Measurements from ENCODE around the gene TNS3. TPM values are rescaled to one million over a fixed set of nuclear protein-coding genes. Genes with fewer than 3 reads are reported as not detected.

Gene TNS3
- total and polyA plus RNA-seq, 2 donors (not counting 3 experiments of a cell fraction or from before 2014, with no cell fraction given) = 10.4 to 45.1 TPM

DNA sequence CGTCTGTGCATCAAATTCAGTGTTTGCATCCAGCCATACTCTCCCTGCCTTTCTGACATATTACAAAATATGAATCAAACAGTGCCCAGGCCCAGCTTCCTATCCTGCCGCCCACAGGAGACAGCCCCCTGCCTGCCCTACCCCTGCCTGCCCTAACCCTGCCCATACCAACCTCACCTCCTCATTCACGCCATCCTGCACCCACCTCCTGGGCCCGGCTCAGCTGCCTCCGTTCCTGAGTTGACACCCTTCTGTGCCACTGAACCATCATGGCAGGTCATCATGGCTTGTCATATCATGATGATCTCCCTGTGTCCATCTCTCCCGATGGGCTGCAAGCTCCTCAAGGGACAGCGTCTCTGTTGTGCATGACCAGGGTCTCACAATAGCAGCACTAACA, 72.3 kb downstream of the TNS3 start:
- TF ChIP-seq, protein P1, sequence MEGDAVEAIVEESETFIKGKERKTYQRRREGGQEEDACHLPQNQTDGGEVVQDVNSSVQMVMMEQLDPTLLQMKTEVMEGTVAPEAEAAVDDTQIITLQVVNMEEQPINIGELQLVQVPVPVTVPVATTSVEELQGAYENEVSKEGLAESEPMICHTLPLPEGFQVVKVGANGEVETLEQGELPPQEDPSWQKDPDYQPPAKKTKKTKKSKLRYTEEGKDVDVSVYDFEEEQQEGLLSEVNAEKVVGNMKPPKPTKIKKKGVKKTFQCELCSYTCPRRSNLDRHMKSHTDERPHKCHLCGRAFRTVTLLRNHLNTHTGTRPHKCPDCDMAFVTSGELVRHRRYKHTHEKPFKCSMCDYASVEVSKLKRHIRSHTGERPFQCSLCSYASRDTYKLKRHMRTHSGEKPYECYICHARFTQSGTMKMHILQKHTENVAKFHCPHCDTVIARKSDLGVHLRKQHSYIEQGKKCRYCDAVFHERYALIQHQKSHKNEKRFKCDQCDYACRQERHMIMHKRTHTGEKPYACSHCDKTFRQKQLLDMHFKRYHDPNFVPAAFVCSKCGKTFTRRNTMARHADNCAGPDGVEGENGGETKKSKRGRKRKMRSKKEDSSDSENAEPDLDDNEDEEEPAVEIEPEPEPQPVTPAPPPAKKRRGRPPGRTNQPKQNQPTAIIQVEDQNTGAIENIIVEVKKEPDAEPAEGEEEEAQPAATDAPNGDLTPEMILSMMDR (IDR thresholded peaks at IDR 0.05; ENCODE audit: extremely low read depth in 1 of 2, insufficient read depth in 1 of 2, low read depth in 1 of 2, low read length in 2 of 2) = no peak
- no peak for TF ChIP-seq FOS (IDR thresholded peaks at IDR 0.05; ENCODE audit: borderline replicate concordance, insufficient read depth, low read length)
- no peak for TF ChIP-seq MYC (IDR thresholded peaks at IDR 0.05; ENCODE audit: low read depth, low read length)
- no peak for TF ChIP-seq POLR2AphosphoS5 (IDR thresholded peaks at IDR 0.05; ENCODE audit: insufficient read depth, low read depth, low read length)
- TF ChIP-seq, protein P2, sequence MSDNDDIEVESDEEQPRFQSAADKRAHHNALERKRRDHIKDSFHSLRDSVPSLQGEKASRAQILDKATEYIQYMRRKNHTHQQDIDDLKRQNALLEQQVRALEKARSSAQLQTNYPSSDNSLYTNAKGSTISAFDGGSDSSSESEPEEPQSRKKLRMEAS (IDR thresholded peaks at IDR 0.05; ENCODE audit: insufficient read depth, insufficient read length) = no peak
- TF ChIP-seq GATA2 (IDR thresholded peaks at IDR 0.05; ENCODE audit: insufficient read depth, insufficient read length, low read depth, low read length) = no peak
- TF ChIP-seq EZH2 (IDR thresholded peaks at IDR 0.05; ENCODE audit: borderline replicate concordance, low read depth, low read length, severe bottlenecking) = no peak
- TF ChIP-seq POLR2A (IDR thresholded peaks at IDR 0.05; ENCODE audit: low read depth, low read length) = no peak
- TF ChIP-seq JUN (IDR thresholded peaks at IDR 0.05; ENCODE audit: borderline replicate concordance, insufficient read depth, insufficient read length, low read depth) = no peak
- Histone ChIP-seq H3K27ac (ENCODE audit: insufficient read depth, low read depth, low read length) (no peak overlapping the region), H3K4me2 (ENCODE audit: insufficient read depth, low read length) (no peak overlapping the region), H4K20me1 (replicated peaks; ENCODE audit: control insufficient read depth, extremely low read depth, insufficient read depth, low read length) (no peaks in the 10 kb centered on the region), H2AFZ (ENCODE audit: low read depth, low read length) (no peak overlapping the region), H3K9ac (replicated peaks; ENCODE audit: extremely low read depth, insufficient read depth, low read length) (no peak overlapping the region), H3K36me3 (ENCODE audit: control insufficient read depth in 2 of 2, extremely low read depth in 1 of 2, insufficient read depth in 2 of 2, low read length in 2 of 2) (no peaks in the 10 kb centered on the region), H3K4me1 (ENCODE audit: control insufficient read depth, extremely low read depth, insufficient read depth, low read length) (no peaks in the 10 kb centered on the region), H3K27me3 (ENCODE audit: control insufficient read depth in 2 of 2, insufficient read depth in 2 of 2, low read length in 2 of 2) (no peaks in the 10 kb centered on the region), H3K9me1 (replicated peaks; ENCODE audit: control insufficient read depth, extremely low read depth, insufficient read depth, low read length) (no peaks in the 10 kb centered on the region), H3K9me3 (replicated peaks; ENCODE audit: control insufficient read depth, insufficient read depth, low read length) (no peaks in the 10 kb centered on the region), H3K79me2 (ENCODE audit: control insufficient read depth, insufficient read depth, low read length) (no peaks in the 10 kb centered on the region), H3K4me3 (replicated peaks in 1 of 3; ENCODE audit: insufficient read depth in 1 of 3, low read depth in 1 of 3, low read length in 3 of 3) (no peak overlapping the region)
- BruUV-seq (replicated peaks) = no TSS peak
- intact Hi-C loops (cut with micrococcal nuclease) = no loop called here
- DNase-seq (ENCODE audit: low read depth, low spot score) = no peak
- POLR2A ChIA-PET = no interaction called here
- CTCF ChIA-PET = interaction anchor here (1.3 kb wide), 1 partner anchor 16 kb away, joined by 3 read pairs; no protein-coding TSS in a partner anchor
- dilution Hi-C loops (cut with MboI; ENCODE audit: extremely low pct_ligation_motif_present, low sequenced_read_pairs) = no loop called here
- no peak for FAIRE-seq

All from endothelial cell of umbilical vein (primary cell).